Right lobe of liver (tissue), 4 donors: Measurements from ENCODE around the gene AUH.

ENCODE experiments used
- POLR2A ChIP-seq: fragments of 450-650 bp; IDR thresholded peaks from one replicate; pipeline ENCODE4 v1.6.1; 2017; ENCODE audit warnings: antibody characterized with exemption, mild to moderate bottlenecking
- TF ChIP-seq, protein P1 (sequence below), 4 donors: fragments of 200-600 bp in 3 of 4; fragments of 450-650 bp in 1 of 4; IDR thresholded peaks; one replicate each; pipeline versions ENCODE4 v1.5.1 to v1.8.0; 2016 to 2022; ENCODE audit warnings: antibody characterized with exemption in 4 of 4, mild to moderate bottlenecking in 2 of 4
- donor health status: DM: no; HTN: no; CAD: no.
- donor health status: DM: no; HTN: no; CAD: no.
- donor health status: DM: no; HTN: yes; CAD: no.

DNA sequence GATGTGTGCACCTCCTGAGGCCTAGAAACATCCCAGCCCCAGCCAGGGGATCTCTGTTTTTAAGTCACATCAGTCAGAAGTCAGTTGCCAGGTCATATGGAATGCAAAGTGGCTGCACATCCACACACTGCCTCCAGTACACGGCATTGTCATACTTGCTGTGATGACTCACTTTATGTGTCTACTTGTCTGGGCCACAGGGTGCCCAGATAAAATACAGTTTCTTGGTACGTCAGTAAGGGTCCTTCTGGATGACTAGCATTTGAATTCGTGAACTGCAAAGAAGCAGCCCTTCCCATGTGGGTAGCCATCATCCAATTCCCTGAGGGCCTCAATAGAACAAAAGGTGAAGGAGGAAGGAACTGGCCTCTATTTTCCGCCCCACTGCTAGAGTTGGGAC, 27.7 kb downstream of the AUH start:
- no peak for TF ChIP-seq POLR2A
- TF ChIP-seq, protein P1, sequence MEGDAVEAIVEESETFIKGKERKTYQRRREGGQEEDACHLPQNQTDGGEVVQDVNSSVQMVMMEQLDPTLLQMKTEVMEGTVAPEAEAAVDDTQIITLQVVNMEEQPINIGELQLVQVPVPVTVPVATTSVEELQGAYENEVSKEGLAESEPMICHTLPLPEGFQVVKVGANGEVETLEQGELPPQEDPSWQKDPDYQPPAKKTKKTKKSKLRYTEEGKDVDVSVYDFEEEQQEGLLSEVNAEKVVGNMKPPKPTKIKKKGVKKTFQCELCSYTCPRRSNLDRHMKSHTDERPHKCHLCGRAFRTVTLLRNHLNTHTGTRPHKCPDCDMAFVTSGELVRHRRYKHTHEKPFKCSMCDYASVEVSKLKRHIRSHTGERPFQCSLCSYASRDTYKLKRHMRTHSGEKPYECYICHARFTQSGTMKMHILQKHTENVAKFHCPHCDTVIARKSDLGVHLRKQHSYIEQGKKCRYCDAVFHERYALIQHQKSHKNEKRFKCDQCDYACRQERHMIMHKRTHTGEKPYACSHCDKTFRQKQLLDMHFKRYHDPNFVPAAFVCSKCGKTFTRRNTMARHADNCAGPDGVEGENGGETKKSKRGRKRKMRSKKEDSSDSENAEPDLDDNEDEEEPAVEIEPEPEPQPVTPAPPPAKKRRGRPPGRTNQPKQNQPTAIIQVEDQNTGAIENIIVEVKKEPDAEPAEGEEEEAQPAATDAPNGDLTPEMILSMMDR (IDR thresholded peaks at IDR 0.05), result no peak
